K562 (cell line): ENCODE data around the gene MYCBP2. TPM values are rescaled to one million over a fixed set of nuclear protein-coding genes. Genes with fewer than 3 reads are reported as not detected.

Experiments used
- ATAC-seq: fragments of 200-7000 bp; cut with Tn5 transposase; 3 replicates; pipeline ENCODE4 v1.9.1; 2020; ENCODE audit warnings: moderate library complexity
- BruUV-seq: library from RNA; stranded (reverse); fragments of 400-500 nt; replicated peaks from 2 replicates; lab custom pipeline; 2021; lab: Mats Ljungman, UMichigan
- CTCF ChIA-PET: fragments of 300-600 bp; formaldehyde crosslinking; extraction: SDS; loops from one replicate; lab custom pipeline; 2021; ENCODE audit warnings: low intra/inter-chr PET ratio; lab: Yijun Ruan, JAX
- POLR2A ChIA-PET: fragments of 300-600, 350-650 bp; sonication (Branson Sonifier 250); formaldehyde crosslinking; extraction: SDS; loops from one replicate; lab custom pipeline; 2021; ENCODE audit warnings: antibody characterized with exemption, inconsistent platforms; lab: Yijun Ruan, JAX
- DNase-seq, 4 experiments: peaks; one replicate each; pipeline versions ENCODE4 v3.0.0 to v3.0.0-alpha.2; 2011 to 2018; ENCODE audit warnings: low spot score in 3 of 4, mixed read lengths in 3 of 4; ENCODE audit errors: extremely low read depth in 1 of 4
- FAIRE-seq: peaks from 2 replicates; lab custom pipeline; 2011; peaks lifted over from hg19 to GRCh38; lab: Jason Lieb, UNC
- H2AFZ ChIP-seq: 2 replicates; pipeline ENCODE4 v1.6.0; 2011; ENCODE audit warnings: low read depth, low read length, control low read depth, inconsistent platforms
- H3K27ac ChIP-seq: fragments of 200-600 bp; 3 replicates; pipeline ENCODE4 v1.8.0; 2011; ENCODE audit warnings: low read depth, mild to moderate bottlenecking, control low read depth, inconsistent platforms, low read length, moderate library complexity, mixed read lengths; ENCODE audit errors: extremely low read depth
- H3K27me3 ChIP-seq, 2 experiments: fragments of 300-600 bp in 1 of 2; 2 replicates in 1 of 2; 3 replicates in 1 of 2; pipeline versions ENCODE4 v1.6.0 to v1.8.0; 2011; ENCODE audit warnings: inconsistent platforms in 2 of 2, low read length in 2 of 2, mild to moderate bottlenecking in 1 of 2, mixed read lengths in 1 of 2, moderate library complexity in 1 of 2; ENCODE audit not compliant: control insufficient read depth in 2 of 2, insufficient read depth in 2 of 2
- H3K36me3 ChIP-seq: fragments of 300-600 bp; 3 replicates; pipeline ENCODE4 v1.8.0; 2011; ENCODE audit warnings: mild to moderate bottlenecking, low read length, inconsistent platforms; ENCODE audit not compliant: control insufficient read depth, insufficient read depth
- H3K4me1 ChIP-seq, 2 experiments: fragments of 200-600 bp in 1 of 2; replicated peaks in 1 of 2; 2 replicates in 1 of 2; 3 replicates in 1 of 2; pipeline versions ENCODE4 v1.5.1 to v1.8.0; 2011; ENCODE audit warnings: inconsistent platforms in 2 of 2, low read length in 2 of 2, mild to moderate bottlenecking in 1 of 2, mixed read lengths in 1 of 2, moderate library complexity in 1 of 2; ENCODE audit not compliant: control insufficient read depth in 2 of 2, insufficient read depth in 2 of 2
- H3K4me2 ChIP-seq: 2 replicates; pipeline ENCODE4 v1.6.1; 2011; ENCODE audit warnings: low read length, control low read depth, inconsistent platforms, mixed read lengths; ENCODE audit not compliant: insufficient read depth
- H3K4me3 ChIP-seq: fragments of 200-600 bp; sonication (generic), shearing (Covaris generic); 2 replicates; pipeline ENCODE4 v1.5.1; 2016; ENCODE audit warnings: control low read depth, inconsistent platforms
- H3K79me2 ChIP-seq: fragments of 200-600 bp; 3 replicates; pipeline ENCODE4 v1.8.0; 2011; ENCODE audit warnings: low read length, inconsistent platforms; ENCODE audit not compliant: control insufficient read depth, insufficient read depth
- H3K9ac ChIP-seq, 2 experiments: 2 replicates each; pipeline versions ENCODE4 v1.6.0 to v1.6.1; 2011; ENCODE audit warnings: low read depth in 2 of 2, low read length in 2 of 2, control low read depth in 1 of 2, inconsistent platforms in 1 of 2, mild to moderate bottlenecking in 1 of 2, mixed read lengths in 1 of 2; ENCODE audit not compliant: insufficient read depth in 1 of 2
- H3K9me1 ChIP-seq: one replicate; pipeline ENCODE4 v1.6.0; 2011; ENCODE audit warnings: inconsistent platforms, mild to moderate bottlenecking, low read length, moderate library complexity; ENCODE audit not compliant: control insufficient read depth, insufficient read depth
- H3K9me3 ChIP-seq: replicated peaks from 2 replicates; pipeline ENCODE4 v1.5.1; 2011; ENCODE audit warnings: low read depth, low read length, inconsistent platforms; ENCODE audit not compliant: control insufficient read depth, insufficient read depth
- H4K20me1 ChIP-seq: replicated peaks from 2 replicates; pipeline ENCODE4 v1.6.1; 2011; ENCODE audit warnings: low read length, inconsistent platforms, mixed read lengths; ENCODE audit not compliant: control insufficient read depth, insufficient read depth
- CSDE1 ChIP-seq, 2 experiments: fragments of 450-650 bp; IDR thresholded peaks; 2 replicates each; pipeline ENCODE4 v1.6.1; 2016; ENCODE audit warnings: mild to moderate bottlenecking in 1 of 2
- CXXC5 ChIP-seq: fragments of 250-450 bp; sonication (Bioruptor Pico); IDR thresholded peaks from 2 replicates; pipeline ENCODE4 v1.8.0; 2022; ENCODE audit warnings: inconsistent platforms, mild to moderate bottlenecking, moderate library complexity
- EGR1 ChIP-seq: fragments of 450-650 bp; conservative IDR thresholded peaks from 2 replicates; pipeline ENCODE4 v1.6.1; 2017; ENCODE audit warnings: mild to moderate bottlenecking
- MAFG ChIP-seq: fragments of 450-650 bp; conservative IDR thresholded peaks from 2 replicates; pipeline ENCODE4 v1.6.1; 2016; ENCODE audit warnings: missing genetic modification characterization, missing compliant biosample characterization
- NR3C1 ChIP-seq: sonication (generic); formaldehyde crosslinking; IDR thresholded peaks from 2 replicates; pipeline ENCODE4 v1.8.1; 2022; ENCODE audit warnings: missing genetic modification reagents
- PCBP1 ChIP-seq: fragments of 200-400 bp; formaldehyde crosslinking; IDR thresholded peaks from 2 replicates; pipeline ENCODE4 v1.6.1; 2018; ENCODE audit warnings: mild to moderate bottlenecking, low read depth, low read length; ENCODE audit not compliant: poor library complexity, severe bottlenecking
- SPI1 ChIP-seq: IDR thresholded peaks from 2 replicates; pipeline ENCODE4 v1.6.1; 2011; ENCODE audit warnings: low read depth, low read length, control low read depth, borderline replicate concordance
- TARDBP ChIP-seq: fragments of 450-650 bp; IDR thresholded peaks from 2 replicates; pipeline ENCODE4 v1.6.1; 2016
- ZNF134 ChIP-seq: fragments of 250-450 bp; sonication (Bioruptor Pico); conservative IDR thresholded peaks from 2 replicates; pipeline ENCODE4 v1.4.0; 2020
- WGBS: fragments of 100-300 bp; shearing (Covaris generic); methylation state at CpG from one replicate; pipeline ENCODE4 v1.1.6; 2016; ENCODE audit warnings: low coverage, mixed read lengths; ENCODE audit not compliant: insufficient coverage; ENCODE audit errors: missing lambda C conversion rate; 5-methylcytosine and 5-hydroxymethylcytosine counted together
- in situ Hi-C: fragments of 300-500 bp; cut with MboI; formaldehyde crosslinking; loops from 4 replicates; pipeline ENCODE4 v1.15.0; 2018; ENCODE audit warnings: inconsistent platforms, mixed read lengths
- intact Hi-C: fragments of 100-400 bp; cut with micrococcal nuclease; formaldehyde crosslinking; loops from 2 replicates; pipeline ENCODE4 v1.14.2; 2022
- polyA plus RNA-seq, 8 experiments: library from polyadenylated mRNA; depleted of rRNA in 4 of 8; stranded (reverse) in 5 of 8; unstranded in 3 of 8; fragments of >200 nt; fragmentation: Nextera tagmentation in 2 of 8; fragmentation: Illumina TruSeq in 1 of 8; extraction: Ambion mirVana in 2 of 8; extraction: Trizol in 1 of 8; gene quantifications; 2 replicates each; pipeline versions ENCODE4 v1.2.1 to v1.2.3, GENCODE V29; 2011 to 2014; ENCODE audit warnings: inconsistent platforms in 1 of 8, missing spikeins in 1 of 8
- total RNA-seq, 7 experiments: library from RNA; depleted of rRNA in 6 of 7; stranded (reverse); fragments of >200 nt in 6 of 7; fragmentation: Illumina TruSeq in 2 of 7; extraction: Trizol in 2 of 7; gene quantifications; 2 replicates each; pipeline versions ENCODE4 v1.2.1 to v1.2.3, GENCODE V29; 2011 to 2021; ENCODE audit warnings: low replicate concordance in 1 of 7

MYCBP2 gene
- total and polyA plus RNA-seq, 9 of the 15 experiments (the other 6 are each of a cell fraction or from before 2014, with no cell fraction given) = 13.2 to 47.2 (median 28.9) TPM

- no peak for DNase-seq
- no peak for FAIRE-seq
- H3K4me1 ChIP-seq = no peaks in the 10 kb centered on the region
- no peaks in the 10 kb centered on the region for H3K79me2 ChIP-seq
- in situ Hi-C loops = no loop called here
- intact Hi-C loops = no loop called here
- TF ChIP-seq SPI1 (no peak), CSDE1 (IDR thresholded peaks at IDR 0.05) (no peak), CXXC5 (CRISPR knock-in tag) (no peak), TARDBP (no peak), NR3C1 (CRISPR knock-in tag) (no peak), ZNF134 (CRISPR knock-in tag) (no peak), EGR1 (no peak), MAFG (tag) (no peak), PCBP1 (no peak)
- TF ChIP-seq, all 486 proteins: peak for 0
- no peak overlapping the region for H3K9ac ChIP-seq
- WGBS = 90% methylated on average over 2 of the region's 2 CpGs
- no peaks in the 10 kb centered on the region for H3K9me1 ChIP-seq
- ATAC-seq = no peak
- no TSS peak for BruUV-seq
- CTCF ChIA-PET = no interaction called here
- no peak overlapping the region for H2AFZ ChIP-seq
- H3K9me3 ChIP-seq = no peaks in the 10 kb centered on the region
- H3K4me3 ChIP-seq = no peak overlapping the region
- H3K36me3 ChIP-seq = peaks cover 43% of the 10 kb centered on the region; the same call in 2 of the 3 replicates
- H3K27ac ChIP-seq = no peak overlapping the region
- H4K20me1 ChIP-seq = no peaks in the 10 kb centered on the region
- no peak overlapping the region for H3K4me2 ChIP-seq
- POLR2A ChIA-PET = no interaction called here
- H3K27me3 ChIP-seq = no peaks in the 10 kb centered on the region
These were observed 265.5 kb downstream of the MYCBP2 start for GRCh38 chr13:77061362-77061761.
